Measurements from ENCODE around the gene CACNB4. TPM values are rescaled to one million over a fixed set of nuclear protein-coding genes. Genes with fewer than 3 reads are reported as not detected.

The CACNB4 gene
- total RNA-seq, 1 donor from 2014 or later, result 5.1 TPM

- Mint-ChIP-seq H3K27me3 (ENCODE audit: unreplicated experiment) (no peaks in the 10 kb centered on the region), H3K9me3 (ENCODE audit: unreplicated experiment) (no peaks in the 10 kb centered on the region), H3K4me3 (ENCODE audit: unreplicated experiment) (no peak overlapping the region), H3K36me3 (ENCODE audit: unreplicated experiment) (no peaks in the 10 kb centered on the region), H3K27ac (ENCODE audit: unreplicated experiment) (no peak overlapping the region), H3K4me1 (ENCODE audit: low read depth, unreplicated experiment) (no peaks in the 10 kb centered on the region)
- no peak for TF ChIP-seq CTCF (IDR thresholded peaks at IDR 0.05; ENCODE audit: partially characterized antibody, unreplicated experiment)
- DNase-seq, result no peak
Measured at GRCh38 chr2:151961558-151961957, 137.3 kb downstream of the CACNB4 start.

- Mint-ChIP-seq H3K4me3 (ENCODE audit: unreplicated experiment) (no peak overlapping the region), H3K27ac (ENCODE audit: unreplicated experiment) (no peak overlapping the region), H3K36me3 (ENCODE audit: unreplicated experiment) (no peaks in the 10 kb centered on the region), H3K9me3 (ENCODE audit: unreplicated experiment) (no peaks in the 10 kb centered on the region), H3K4me1 (ENCODE audit: low read depth, unreplicated experiment) (no peaks in the 10 kb centered on the region), H3K27me3 (ENCODE audit: unreplicated experiment) (no peaks in the 10 kb centered on the region)
- no peak for DNase-seq
- TF ChIP-seq CTCF (IDR thresholded peaks at IDR 0.05; ENCODE audit: partially characterized antibody, unreplicated experiment), result no peak
Measured at GRCh38 chr2:151959238-151959637, 139.6 kb downstream of the CACNB4 start.

- H3K27ac Mint-ChIP-seq (ENCODE audit: unreplicated experiment), result no peak overlapping the region
- H3K4me1 Mint-ChIP-seq (ENCODE audit: low read depth, unreplicated experiment), result peaks cover 1% of the 10 kb centered on the region
- DNase-seq, result no peak
- no peaks in the 10 kb centered on the region for H3K36me3 Mint-ChIP-seq (ENCODE audit: unreplicated experiment)
- H3K9me3 Mint-ChIP-seq (ENCODE audit: unreplicated experiment), result no peaks in the 10 kb centered on the region
- H3K27me3 Mint-ChIP-seq (ENCODE audit: unreplicated experiment), result no peaks in the 10 kb centered on the region
- H3K4me3 Mint-ChIP-seq (ENCODE audit: unreplicated experiment), result no peak overlapping the region
- no peak for TF ChIP-seq CTCF (IDR thresholded peaks at IDR 0.05; ENCODE audit: partially characterized antibody, unreplicated experiment)
Measured at GRCh38 chr2:151953467-151953866, 145.4 kb downstream of the CACNB4 start.

GRCh38 chr2:151952691-151953456 lies 146.0 kb downstream of the CACNB4 start:
- DNase-seq, result no peak
- Mint-ChIP-seq H3K36me3 (ENCODE audit: unreplicated experiment) (no peaks in the 10 kb centered on the region), H3K27me3 (ENCODE audit: unreplicated experiment) (no peaks in the 10 kb centered on the region), H3K4me1 (ENCODE audit: low read depth, unreplicated experiment) (peaks cover 1% of the 10 kb centered on the region), H3K9me3 (ENCODE audit: unreplicated experiment) (no peaks in the 10 kb centered on the region), H3K27ac (ENCODE audit: unreplicated experiment) (no peak overlapping the region), H3K4me3 (ENCODE audit: unreplicated experiment) (no peak overlapping the region)
- no peak for TF ChIP-seq CTCF (IDR thresholded peaks at IDR 0.05; ENCODE audit: partially characterized antibody, unreplicated experiment)

- Mint-ChIP-seq H3K27ac (ENCODE audit: unreplicated experiment) (no peak overlapping the region), H3K36me3 (ENCODE audit: unreplicated experiment) (peaks cover 6% of the 10 kb centered on the region), H3K27me3 (ENCODE audit: unreplicated experiment) (no peaks in the 10 kb centered on the region), H3K4me1 (ENCODE audit: low read depth, unreplicated experiment) (peaks cover 13% of the 10 kb centered on the region), H3K4me3 (ENCODE audit: unreplicated experiment) (no peak overlapping the region), H3K9me3 (ENCODE audit: unreplicated experiment) (peaks cover 2% of the 10 kb centered on the region)
- DNase-seq, result no peak
- TF ChIP-seq CTCF (IDR thresholded peaks at IDR 0.05; ENCODE audit: partially characterized antibody, unreplicated experiment), result no peak
Measured at GRCh38 chr2:151947813-151948165, 151.1 kb downstream of the CACNB4 start.
